MG63 (cell line): ENCODE results near the gene EEF1A1. TPM values are rescaled to one million over a fixed set of nuclear protein-coding genes. Genes with fewer than 3 reads are reported as not detected.
"Not testable (repeated sequence)": the region's sequence is repeated elsewhere in the genome, so short reads cannot be mapped to it uniquely, and the experiment has no call there.

Experiments
- DNase-seq: peaks from one replicate; pipeline ENCODE4 v3.0.0-alpha.2; 2020
- H3K27me3 ChIP-seq: fragments of 250-450 bp; sonication (Bioruptor Pico); 2 replicates; pipeline ENCODE4 v1.5.1; 2020; ENCODE audit warnings: mild to moderate bottlenecking, moderate library complexity
- H3K36me3 ChIP-seq: fragments of 250-450 bp; sonication (Bioruptor Pico); 2 replicates; pipeline ENCODE4 v1.5.1; 2020; ENCODE audit warnings: mild to moderate bottlenecking, moderate library complexity
- H3K4me3 ChIP-seq: fragments of 250-450 bp; sonication (Bioruptor Pico); 2 replicates; pipeline ENCODE4 v1.5.1; 2020; ENCODE audit warnings: mild to moderate bottlenecking, moderate library complexity
- H3K9me3 ChIP-seq: fragments of 250-450 bp; sonication (Bioruptor Pico); 2 replicates; pipeline ENCODE4 v1.5.1; 2020; ENCODE audit warnings: mild to moderate bottlenecking, moderate library complexity
- total RNA-seq: library from RNA; depleted of rRNA; stranded (reverse); fragments of >200 nt; shearing (Covaris generic); gene quantifications from 2 replicates; pipeline ENCODE4 v1.2.3, GENCODE V29; 2014; ENCODE audit warnings: low replicate concordance

The EEF1A1 gene
- total RNA-seq, 1 experiment from 2014 or later, result 16,931 TPM

DNA sequence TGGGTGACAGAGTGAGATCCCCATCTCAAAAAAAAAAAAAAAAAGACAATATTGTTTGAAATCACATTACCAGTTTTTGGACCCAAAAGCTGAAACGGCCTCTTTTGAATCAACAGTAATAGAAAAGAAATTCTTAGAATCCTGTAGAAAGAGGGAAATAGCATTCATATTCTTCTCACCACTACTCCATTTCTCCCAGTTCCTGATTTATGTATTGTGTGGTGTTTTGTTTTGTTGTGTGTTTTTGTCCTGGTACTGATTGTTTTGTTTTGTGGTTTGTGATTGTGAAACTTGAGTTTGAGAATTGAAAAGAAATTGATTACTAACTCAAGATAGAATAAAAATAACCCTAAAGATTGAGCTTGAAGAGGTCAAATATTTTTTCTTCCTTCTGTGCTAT is 26.2 kb upstream of the EEF1A1 start:
- Histone ChIP-seq H3K9me3 (no peaks in the 10 kb centered on the region), H3K4me3 (no peak overlapping the region), H3K36me3 (no peaks in the 10 kb centered on the region), H3K27me3 (no peaks in the 10 kb centered on the region)
- no peak for DNase-seq

DNA sequence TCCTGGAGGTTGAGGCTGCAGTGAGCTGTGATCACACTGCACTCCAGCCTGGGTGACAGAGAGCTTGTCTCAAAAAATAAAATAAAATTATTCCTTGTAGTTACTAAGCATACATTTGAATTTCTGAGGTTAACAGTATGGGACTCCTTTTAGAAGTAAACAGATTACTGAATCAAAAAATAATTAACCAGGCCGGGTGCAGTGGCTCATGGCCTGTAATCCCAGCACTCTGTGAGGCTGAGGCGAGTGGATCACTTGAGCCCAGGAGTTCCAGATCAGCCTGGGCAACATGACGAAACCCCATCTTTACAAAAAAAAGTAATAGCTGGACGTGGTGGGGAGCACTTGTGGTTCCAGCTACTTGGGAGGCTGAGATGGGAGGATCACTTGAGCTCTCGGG is 22.1 kb upstream of the EEF1A1 start:
- DNase-seq, result no peak
- H3K9me3 ChIP-seq, result no peaks in the 10 kb centered on the region
- H3K27me3 ChIP-seq, result no peaks in the 10 kb centered on the region
- no peak overlapping the region for H3K4me3 ChIP-seq
- no peaks in the 10 kb centered on the region for H3K36me3 ChIP-seq

GRCh38 chr6:73542481-73542880 is 21.6 kb upstream of the EEF1A1 start:
- H3K27me3 ChIP-seq, H3K9me3 ChIP-seq, H3K36me3 ChIP-seq, DNase-seq, H3K4me3 ChIP-seq: not testable (repeated sequence)

DNA sequence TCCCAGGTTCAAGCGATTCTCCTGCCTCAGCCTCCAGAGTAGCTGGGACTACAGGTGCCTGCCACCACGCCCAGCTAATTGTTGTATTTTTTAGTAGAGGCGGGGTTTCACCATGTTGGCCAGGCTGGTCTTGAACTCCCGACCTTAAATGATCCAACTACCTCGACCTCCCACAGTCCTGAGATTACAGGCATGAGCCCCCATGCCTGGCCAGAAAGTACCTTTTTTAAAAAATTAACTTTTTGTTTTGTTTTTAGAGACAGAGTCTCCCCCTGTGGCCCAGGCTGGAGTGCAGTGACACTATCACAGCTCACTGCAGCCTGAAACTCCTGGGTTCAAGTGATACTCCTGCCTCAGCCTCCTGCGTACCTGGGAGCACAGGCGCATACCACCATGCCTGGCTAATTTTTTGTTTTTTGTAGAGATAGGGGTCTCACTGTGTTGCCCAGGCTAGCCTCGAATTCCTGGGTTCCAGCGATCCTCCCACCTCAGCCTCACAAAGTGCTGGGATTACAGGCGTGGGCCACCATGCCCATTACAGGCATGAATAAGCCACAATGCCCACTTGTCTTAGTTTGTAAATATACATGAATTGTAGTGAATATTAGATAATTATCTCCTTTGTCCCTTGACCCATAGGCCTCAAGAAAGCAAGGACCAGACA is 17.4 kb upstream of the EEF1A1 start:
- no peaks in the 10 kb centered on the region for H3K27me3 ChIP-seq
- DNase-seq, result no peak
- no peak overlapping the region for H3K4me3 ChIP-seq
- no peaks in the 10 kb centered on the region for H3K9me3 ChIP-seq
- H3K36me3 ChIP-seq, result no peaks in the 10 kb centered on the region

- no peaks in the 10 kb centered on the region for H3K9me3 ChIP-seq
- DNase-seq, result no peak
- H3K4me3 ChIP-seq, result no peak overlapping the region
- H3K27me3 ChIP-seq, result no peaks in the 10 kb centered on the region
- H3K36me3 ChIP-seq, result no peaks in the 10 kb centered on the region
Measured at GRCh38 chr6:73537677-73538076, 16.8 kb upstream of the EEF1A1 start.

DNA sequence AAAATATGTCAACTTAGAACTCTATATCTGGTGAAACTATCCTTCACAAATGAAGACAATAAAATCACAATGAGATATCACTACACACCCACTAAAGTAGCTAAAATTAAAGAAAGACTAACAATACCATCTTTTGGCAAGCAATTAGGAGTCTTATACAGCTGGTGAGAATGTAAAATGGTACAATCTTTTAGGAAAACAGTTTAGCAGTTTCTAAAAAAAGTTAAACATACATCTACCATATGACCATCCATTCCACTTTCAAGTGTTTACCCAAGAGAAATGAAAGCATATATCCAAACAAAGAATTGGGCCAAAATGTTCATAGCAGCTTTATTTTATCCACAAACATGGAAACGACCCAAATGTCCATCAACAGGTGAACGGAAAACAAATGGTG is 13.8 kb upstream of the EEF1A1 start:
- Histone ChIP-seq H3K36me3 (no peaks in the 10 kb centered on the region), H3K9me3 (no peaks in the 10 kb centered on the region), H3K4me3 (no peak overlapping the region), H3K27me3 (no peaks in the 10 kb centered on the region)
- DNase-seq, result no peak

GRCh38 chr6:73532293-73532692 is 11.5 kb upstream of the EEF1A1 start:
- Histone ChIP-seq H3K36me3 (no peaks in the 10 kb centered on the region), H3K9me3 (no peaks in the 10 kb centered on the region), H3K4me3 (no peak overlapping the region), H3K27me3 (no peaks in the 10 kb centered on the region)
- no peak for DNase-seq

DNA sequence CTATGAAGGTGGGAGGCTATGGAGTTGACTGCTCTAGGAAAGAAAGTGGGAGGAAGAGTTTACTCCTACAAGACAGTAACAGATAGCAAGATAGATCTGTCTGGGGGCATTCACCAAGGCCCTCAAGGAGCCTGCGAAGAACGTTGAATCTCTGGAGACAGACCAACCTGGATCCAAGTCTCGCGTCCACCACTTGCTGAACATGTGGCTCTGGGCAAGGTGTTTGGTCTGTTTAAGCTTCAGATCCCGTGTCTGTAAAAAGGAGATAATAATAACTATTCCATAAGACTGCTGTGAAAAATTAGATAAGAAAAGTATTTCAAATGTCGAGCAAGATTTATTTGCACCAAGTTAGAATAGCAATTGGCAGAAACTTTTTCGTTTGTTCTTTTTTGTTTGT is 8.1 kb upstream of the EEF1A1 start:
- Histone ChIP-seq H3K36me3 (no peaks in the 10 kb centered on the region), H3K27me3 (no peaks in the 10 kb centered on the region), H3K9me3 (no peaks in the 10 kb centered on the region), H3K4me3 (no peak overlapping the region)
- DNase-seq, result no peak

GRCh38 chr6:73525546-73526330 is 4.9 kb upstream of the EEF1A1 start:
- Histone ChIP-seq H3K27me3 (no peaks in the 10 kb centered on the region), H3K4me3 (no peak overlapping the region), H3K36me3 (peaks cover 4% of the 10 kb centered on the region), H3K9me3 (no peaks in the 10 kb centered on the region)
- no peak for DNase-seq

- peaks cover 25% of the 10 kb centered on the region for H3K36me3 ChIP-seq
- H3K27me3 ChIP-seq, result no peaks in the 10 kb centered on the region
- peak; percentile 81 for DNase-seq
- H3K9me3 ChIP-seq, result no peaks in the 10 kb centered on the region
- H3K4me3 ChIP-seq, result peak overlapping the region; percentile 59
Measured at GRCh38 chr6:73523434-73524123, 2.7 kb upstream of the EEF1A1 start.

DNA sequence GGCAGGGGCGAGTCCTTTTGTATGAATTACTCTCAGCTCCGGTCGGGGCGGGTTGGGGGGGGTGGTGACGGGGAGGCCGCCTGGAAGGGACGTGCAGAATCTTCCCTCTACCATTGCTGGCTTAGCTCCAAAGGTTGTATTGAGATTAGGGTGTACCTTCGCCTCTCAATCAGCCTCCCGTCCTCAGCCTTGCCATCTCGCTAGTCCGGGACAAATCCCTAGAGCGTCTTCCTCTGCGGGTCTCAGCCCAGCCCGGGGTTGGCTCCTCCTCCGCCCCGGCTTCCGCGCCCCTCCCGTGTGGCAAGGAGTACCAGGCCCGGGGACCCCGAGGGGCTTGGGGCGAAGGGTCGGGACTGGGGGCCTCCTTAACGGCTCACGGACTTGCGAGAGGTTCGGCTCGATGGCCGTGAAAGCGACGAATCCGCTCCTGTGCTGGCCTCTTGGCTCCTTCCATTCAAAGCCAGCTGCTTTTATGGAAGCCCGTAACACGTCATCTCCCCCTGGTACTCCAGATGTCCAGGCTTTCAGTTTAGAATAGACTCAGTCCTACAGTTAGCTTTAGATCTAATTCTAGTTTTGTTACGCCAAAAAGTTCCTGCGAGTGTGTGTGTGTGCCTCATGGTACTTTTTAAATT is 636 bp upstream of the EEF1A1 start:
- Histone ChIP-seq H3K4me3 (peak overlapping the region; percentile 59), H3K36me3 (peaks cover 45% of the 10 kb centered on the region), H3K9me3 (no peaks in the 10 kb centered on the region), H3K27me3 (no peaks in the 10 kb centered on the region)
- no peak for DNase-seq

DNA sequence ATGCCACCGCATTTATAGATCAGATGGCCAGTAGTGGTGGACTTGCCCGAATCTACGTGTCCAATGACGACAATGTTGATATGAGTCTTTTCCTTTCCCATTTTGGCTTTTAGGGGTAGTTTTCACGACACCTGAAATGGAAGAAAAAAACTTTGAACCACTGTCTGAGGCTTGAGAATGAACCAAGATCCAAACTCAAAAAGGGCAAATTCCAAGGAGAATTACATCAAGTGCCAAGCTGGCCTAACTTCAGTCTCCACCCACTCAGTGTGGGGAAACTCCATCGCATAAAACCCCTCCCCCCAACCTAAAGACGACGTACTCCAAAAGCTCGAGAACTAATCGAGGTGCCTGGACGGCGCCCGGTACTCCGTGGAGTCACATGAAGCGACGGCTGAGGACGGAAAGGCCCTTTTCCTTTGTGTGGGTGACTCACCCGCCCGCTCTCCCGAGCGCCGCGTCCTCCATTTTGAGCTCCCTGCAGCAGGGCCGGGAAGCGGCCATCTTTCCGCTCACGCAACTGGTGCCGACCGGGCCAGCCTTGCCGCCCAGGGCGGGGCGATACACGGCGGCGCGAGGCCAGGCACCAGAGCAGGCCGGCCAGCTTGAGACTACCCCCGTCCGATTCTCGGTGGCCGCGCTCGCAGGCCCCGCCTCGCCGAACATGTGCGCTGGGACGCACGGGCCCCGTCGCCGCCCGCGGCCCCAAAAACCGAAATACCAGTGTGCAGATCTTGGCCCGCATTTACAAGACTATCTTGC is 725 bp downstream of the EEF1A1 start:
- H3K36me3 ChIP-seq, result peaks cover 59% of the 10 kb centered on the region
- H3K9me3 ChIP-seq, result no peaks in the 10 kb centered on the region
- peak; percentile 90 for DNase-seq
- H3K4me3 ChIP-seq, result peak overlapping the region; percentile 82
- H3K27me3 ChIP-seq, result no peaks in the 10 kb centered on the region

- H3K27me3 ChIP-seq, H3K9me3 ChIP-seq, DNase-seq: not testable (repeated sequence)
- H3K4me3 ChIP-seq, result peak overlapping the region; percentile 82
- peaks cover 63% of the 10 kb centered on the region for H3K36me3 ChIP-seq
Measured at GRCh38 chr6:73518982-73519881, 1.6 kb downstream of the EEF1A1 start.

DNA sequence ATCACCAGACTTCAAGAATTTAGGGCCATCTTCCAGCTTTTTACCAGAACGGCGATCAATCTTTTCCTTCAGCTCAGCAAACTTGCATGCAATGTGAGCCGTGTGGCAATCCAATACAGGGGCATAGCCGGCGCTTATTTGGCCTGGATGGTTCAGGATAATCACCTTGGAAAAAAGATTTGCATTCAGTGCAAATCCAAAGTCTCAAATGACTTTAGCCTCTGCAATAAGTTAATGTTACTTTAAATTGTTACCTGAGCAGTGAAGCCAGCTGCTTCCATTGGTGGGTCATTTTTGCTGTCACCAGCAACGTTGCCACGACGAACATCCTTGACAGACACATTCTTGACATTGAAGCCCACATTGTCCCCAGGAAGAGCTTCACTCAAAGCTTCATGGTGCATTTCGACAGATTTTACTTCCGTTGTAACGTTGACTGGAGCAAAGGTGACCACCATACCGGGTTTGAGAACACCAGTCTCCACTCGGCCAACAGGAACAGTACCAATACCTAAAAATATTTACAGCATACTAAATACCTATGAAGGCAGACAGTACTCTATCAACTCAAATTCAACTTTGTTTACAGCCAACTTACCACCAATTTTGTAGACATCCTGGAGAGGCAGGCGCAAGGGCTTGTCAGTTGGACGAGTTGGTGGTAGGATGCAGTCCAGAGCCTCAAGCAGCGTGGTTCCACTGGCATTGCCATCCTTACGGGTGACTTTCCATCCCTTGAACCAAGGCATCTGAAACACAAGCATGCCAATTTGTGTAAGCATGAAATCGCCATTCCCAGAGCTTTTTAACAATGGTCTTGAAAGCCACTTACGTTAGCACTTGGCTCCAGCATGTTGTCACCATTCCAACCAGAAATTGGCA is 2.5 kb downstream of the EEF1A1 start:
- Histone ChIP-seq H3K4me3 (peak overlapping the region; percentile 82), H3K36me3 (peaks cover 63% of the 10 kb centered on the region)
- H3K27me3 ChIP-seq, H3K9me3 ChIP-seq, DNase-seq: not testable (repeated sequence)
